Measurements from ENCODE around the gene TCF25.

The TCF25 gene

GRCh38 chr16:89881368-89881730 is 8.0 kb downstream of the TCF25 start:
- DNase-seq: no peak

GRCh38 chr16:89883346-89884040 is 10.1 kb downstream of the TCF25 start:
- DNase-seq: no peak

GRCh38 chr16:89884041-89884421 is 10.6 kb downstream of the TCF25 start:
- DNase-seq: no peak

GRCh38 chr16:89887243-89887642 is 13.9 kb downstream of the TCF25 start:
- DNase-seq: no peak

- DNase-seq: no peak
These were observed 16.8 kb downstream of the TCF25 start for GRCh38 chr16:89890200-89890599.

- DNase-seq: no peak
These were observed 17.7 kb downstream of the TCF25 start for GRCh38 chr16:89890886-89891657.

GRCh38 chr16:89892055-89892630 is 18.8 kb downstream of the TCF25 start:
- no peak for DNase-seq

- no peak for DNase-seq
These were observed 19.2 kb downstream of the TCF25 start for GRCh38 chr16:89892635-89893034.

- DNase-seq: no peak
These were observed 20.5 kb downstream of the TCF25 start for GRCh38 chr16:89893642-89894548.

- no peak for DNase-seq
These were observed 22.3 kb downstream of the TCF25 start for GRCh38 chr16:89895482-89896250.

- DNase-seq: no peak
These were observed 23.8 kb downstream of the TCF25 start for GRCh38 chr16:89897204-89897603.

GRCh38 chr16:89898201-89898967 is 25.0 kb downstream of the TCF25 start:
- no peak for DNase-seq

GRCh38 chr16:89899879-89900481 is 26.6 kb downstream of the TCF25 start:
- peak; percentile 25 for DNase-seq

GRCh38 chr16:89900885-89901284 is 27.5 kb downstream of the TCF25 start:
- no peak for DNase-seq

- DNase-seq: no peak
These were observed 29.6 kb downstream of the TCF25 start for GRCh38 chr16:89902980-89903379.

GRCh38 chr16:89903908-89904515 is 30.6 kb downstream of the TCF25 start:
- no peak for DNase-seq

- no peak for DNase-seq
These were observed 31.5 kb downstream of the TCF25 start for GRCh38 chr16:89904606-89905510.

GRCh38 chr16:89905511-89906139 is 32.2 kb downstream of the TCF25 start:
- no peak for DNase-seq

Data from fibroblast of upper back skin (primary cell).